H1 (cell line): ENCODE data around the gene MATN1. TPM values are rescaled to one million over a fixed set of nuclear protein-coding genes. Genes with fewer than 3 reads are reported as not detected.

Source experiments
- CTCF ChIA-PET: fragments of 300-600 bp; sonication (Branson Sonifier 250); formaldehyde crosslinking; loops from one replicate; lab custom pipeline; 2021; ENCODE audit not compliant: partially characterized antibody; lab: Charles Lee
- POLR2A ChIA-PET: fragments of 300-600 bp; sonication (Branson Sonifier 250); formaldehyde crosslinking; loops from one replicate; lab custom pipeline; 2021; ENCODE audit warnings: inconsistent platforms; ENCODE audit not compliant: partially characterized antibody; lab: Charles Lee
- DNase-seq, 2 experiments: peaks; one replicate each; pipeline versions ENCODE4 v3.0.0 to v3.0.0-alpha.2; 2010 to 2022; ENCODE audit warnings: low spot score in 2 of 2, low read depth in 1 of 2, mixed read lengths in 1 of 2
- FAIRE-seq: peaks from 2 replicates; lab custom pipeline; 2011; peaks lifted over from hg19 to GRCh38; lab: Jason Lieb, UNC
- H2AFZ ChIP-seq: 2 replicates; pipeline ENCODE4 v1.8.1; 2012; ENCODE audit warnings: low read length, inconsistent platforms
- H2AK5ac ChIP-seq: 2 replicates; pipeline ENCODE4 v1.6.1; 2013; ENCODE audit warnings: low read depth, low read length
- H2BK120ac ChIP-seq: replicated peaks from 2 replicates; pipeline ENCODE3; 2013; ENCODE audit warnings: low read depth, low read length, inconsistent platforms
- H2BK12ac ChIP-seq: 2 replicates; pipeline ENCODE4 v1.6.1; 2013; ENCODE audit warnings: low read depth, low read length
- H2BK15ac ChIP-seq: 2 replicates; pipeline ENCODE4 v1.6.1; 2013; ENCODE audit warnings: low read length
- H2BK20ac ChIP-seq: 2 replicates; pipeline ENCODE4 v1.6.1; 2013; ENCODE audit warnings: low read length
- H2BK5ac ChIP-seq: 2 replicates; pipeline ENCODE4 v1.6.1; 2013; ENCODE audit warnings: low read depth, low read length
- H3K14ac ChIP-seq: 2 replicates; pipeline ENCODE4 v1.6.1; 2013; ENCODE audit warnings: inconsistent platforms; ENCODE audit not compliant: insufficient read length
- H3K18ac ChIP-seq: 2 replicates; pipeline ENCODE4 v1.6.1; 2013; ENCODE audit warnings: low read length; ENCODE audit errors: extremely low read depth
- H3K23ac ChIP-seq: 2 replicates; pipeline ENCODE4 v1.6.1; 2013; ENCODE audit warnings: inconsistent platforms; ENCODE audit not compliant: insufficient read length
- H3K23me2 ChIP-seq: 2 replicates; pipeline ENCODE4 v1.6.1; 2013; ENCODE audit warnings: low read depth, low read length
- H3K27ac ChIP-seq: 2 replicates; pipeline ENCODE4 v1.6.1; 2011; ENCODE audit warnings: low read depth, low read length, inconsistent platforms
- H3K27me3 ChIP-seq, 4 experiments: replicated peaks in 1 of 4; 1 replicate in 1 of 4; 2 replicates in 3 of 4; pipeline versions ENCODE4 v1.6.1 to v1.8.1; 2011 to 2013; ENCODE audit warnings: low read length in 3 of 4, mild to moderate bottlenecking in 3 of 4, inconsistent platforms in 2 of 4, mixed read lengths in 2 of 4, moderate library complexity in 1 of 4; ENCODE audit not compliant: control insufficient read depth in 3 of 4, insufficient read depth in 3 of 4; ENCODE audit errors: extremely low read depth in 1 of 4
- H3K36me3 ChIP-seq, 4 experiments: 2 replicates each; pipeline versions ENCODE4 v1.6.1 to v1.8.1; 2011 to 2013; ENCODE audit warnings: mild to moderate bottlenecking in 4 of 4, low read length in 3 of 4, moderate library complexity in 2 of 4, control low read depth in 1 of 4, inconsistent platforms in 1 of 4; ENCODE audit not compliant: insufficient read depth in 4 of 4, control insufficient read depth in 2 of 4
- H3K4ac ChIP-seq: replicated peaks from 2 replicates; pipeline ENCODE3; 2013; ENCODE audit warnings: low read length, low read depth, mixed read lengths, inconsistent platforms; ENCODE audit not compliant: insufficient read length
- H3K4me1 ChIP-seq, 4 experiments: replicated peaks in 1 of 4; 1 replicate in 1 of 4; 2 replicates in 3 of 4; pipeline versions ENCODE4 v1.6.1 to v1.8.1; 2011 to 2013; ENCODE audit warnings: low read length in 3 of 4, inconsistent platforms in 2 of 4, mixed read lengths in 1 of 4; ENCODE audit not compliant: insufficient read depth in 4 of 4, control insufficient read depth in 3 of 4
- H3K4me2 ChIP-seq, 2 experiments: 2 replicates each; pipeline versions ENCODE4 v1.6.1 to v1.8.1; 2011 to 2013; ENCODE audit warnings: low read depth in 2 of 2, low read length in 2 of 2, control low read depth in 1 of 2, inconsistent platforms in 1 of 2, mild to moderate bottlenecking in 1 of 2; ENCODE audit not compliant: insufficient read depth in 1 of 2
- H3K4me3 ChIP-seq, 4 experiments: fragments of 200-600, 300-600 bp in 1 of 4; sonication (generic), shearing (Covaris generic), sonication (Bioruptor Twin) in 1 of 4; 2 replicates each; pipeline versions ENCODE4 v1.5.1 to v1.8.1; 2011 to 2016; ENCODE audit warnings: low read length in 4 of 4, low read depth in 3 of 4, control low read depth in 2 of 4, inconsistent platforms in 2 of 4, mild to moderate bottlenecking in 2 of 4, mixed read lengths in 1 of 4, moderate library complexity in 1 of 4; ENCODE audit not compliant: insufficient read depth in 2 of 4; ENCODE audit errors: extremely low read depth in 1 of 4
- H3K56ac ChIP-seq: replicated peaks from 2 replicates; pipeline ENCODE3; 2013; ENCODE audit warnings: low read depth, mild to moderate bottlenecking, mixed read lengths, low read length, inconsistent platforms; ENCODE audit not compliant: insufficient read length
- H3K79me1 ChIP-seq: 2 replicates; pipeline ENCODE4 v1.6.1; 2013; ENCODE audit warnings: low read depth, low read length, control low read depth
- H3K79me2 ChIP-seq, 2 experiments: 2 replicates each; pipeline versions ENCODE4 v1.6.1 to v1.8.1; 2012 to 2013; ENCODE audit warnings: low read length in 2 of 2, mild to moderate bottlenecking in 2 of 2, inconsistent platforms in 1 of 2; ENCODE audit not compliant: insufficient read depth in 2 of 2, control insufficient read depth in 1 of 2
- H3K9ac ChIP-seq, 4 experiments: replicated peaks in 1 of 4; 1 replicate in 1 of 4; 2 replicates in 3 of 4; pipeline versions ENCODE4 v1.6.1 to v1.8.1; 2011 to 2013; ENCODE audit warnings: low read depth in 3 of 4, low read length in 3 of 4, control low read depth in 2 of 4, mild to moderate bottlenecking in 2 of 4, moderate library complexity in 2 of 4, inconsistent platforms in 1 of 4; ENCODE audit errors: extremely low read depth in 1 of 4
- H3K9me3 ChIP-seq, 2 experiments: 2 replicates each; pipeline versions ENCODE4 v1.6.1 to v1.8.1; 2012 to 2013; ENCODE audit warnings: mild to moderate bottlenecking in 2 of 2, moderate library complexity in 2 of 2, control low read depth in 1 of 2, inconsistent platforms in 1 of 2, low read depth in 1 of 2, low read length in 1 of 2, mixed read lengths in 1 of 2; ENCODE audit not compliant: insufficient read depth in 2 of 2
- H4K20me1 ChIP-seq, 2 experiments: replicated peaks in 1 of 2; 2 replicates each; pipeline versions ENCODE3 to v1.8.1; 2011 to 2013; ENCODE audit warnings: inconsistent platforms in 2 of 2, low read length in 2 of 2, mild to moderate bottlenecking in 1 of 2; ENCODE audit not compliant: insufficient read depth in 2 of 2, control insufficient read depth in 1 of 2
- H4K5ac ChIP-seq: 2 replicates; pipeline ENCODE4 v1.6.1; 2013; ENCODE audit warnings: low read length, low read depth, mixed read lengths, inconsistent platforms; ENCODE audit not compliant: insufficient read length
- H4K8ac ChIP-seq: 2 replicates; pipeline ENCODE4 v1.8.0; 2013; ENCODE audit warnings: mild to moderate bottlenecking, moderate library complexity, low read length, inconsistent platforms; ENCODE audit not compliant: insufficient read depth; ENCODE audit errors: extremely low read depth
- H4K91ac ChIP-seq: replicated peaks from 2 replicates; pipeline ENCODE3; 2013; ENCODE audit warnings: low read length, mixed read lengths, inconsistent platforms; ENCODE audit not compliant: insufficient read length
- KDM4A ChIP-seq: IDR thresholded peaks from one replicate; pipeline ENCODE4 v1.7.1; 2012; ENCODE audit warnings: low read depth, mild to moderate bottlenecking, moderate library complexity, low read length, inconsistent platforms; ENCODE audit not compliant: severe bottlenecking
- WGBS, 2 experiments: shearing (Covaris generic) in 1 of 2; methylation state at CpG; one replicate each; pipeline versions ENCODE4 v1.1.6 to v1.1.7; 2013 to 2015; ENCODE audit warnings: low lambda C conversion rate in 2 of 2, mixed read lengths in 2 of 2, inconsistent platforms in 1 of 2, low coverage in 1 of 2, missing lambda C conversion rate in 1 of 2; ENCODE audit not compliant: insufficient replicate concordance in 2 of 2, insufficient coverage in 1 of 2, insufficient read length in 1 of 2; ENCODE audit errors: extremely low coverage in 1 of 2, missing lambda C conversion rate in 1 of 2; 5-methylcytosine and 5-hydroxymethylcytosine counted together
- polyA plus RNA-seq, 7 experiments: library from polyadenylated mRNA; depleted of rRNA in 3 of 7; stranded (reverse) in 5 of 7; unstranded in 2 of 7; fragments of >200 nt in 5 of 7; fragments of 200-250 nt in 2 of 7; gene quantifications; 1 replicate in 5 of 7; 2 replicates in 1 of 7; 4 replicates in 1 of 7; pipeline versions ENCODE4 v1.2.1 to v1.2.3, GENCODE V29; 2011 to 2013; ENCODE audit warnings: missing spikeins in 2 of 7, mixed read lengths in 2 of 7
- total RNA-seq: library from RNA; stranded (reverse); fragmentation: NEBNext Ultra II Directional; extraction: Animal tissue kit (Norgen Biotek cat#: 25700); gene quantifications from 2 replicates; pipeline ENCODE4 v1.2.1, GENCODE V29; 2021
- TF ChIP-seq, protein P1 (sequence below), 3 experiments: IDR thresholded peaks; 1 replicate in 2 of 3; 2 replicates in 1 of 3; pipeline versions ENCODE4 v1.5.1 to v1.6.1; 2011; ENCODE audit warnings: low read length in 3 of 3, mild to moderate bottlenecking in 3 of 3, inconsistent platforms in 2 of 3, low read depth in 1 of 3, moderate library complexity in 1 of 3; ENCODE audit not compliant: insufficient read depth in 1 of 3; ENCODE audit errors: control extremely low read depth in 1 of 3

The MATN1 gene
- total and polyA plus RNA-seq, 2 of the 8 experiments (the other 6 are each of a cell fraction or from before 2014, with no cell fraction given): 0.12 to 0.28 TPM

DNA sequence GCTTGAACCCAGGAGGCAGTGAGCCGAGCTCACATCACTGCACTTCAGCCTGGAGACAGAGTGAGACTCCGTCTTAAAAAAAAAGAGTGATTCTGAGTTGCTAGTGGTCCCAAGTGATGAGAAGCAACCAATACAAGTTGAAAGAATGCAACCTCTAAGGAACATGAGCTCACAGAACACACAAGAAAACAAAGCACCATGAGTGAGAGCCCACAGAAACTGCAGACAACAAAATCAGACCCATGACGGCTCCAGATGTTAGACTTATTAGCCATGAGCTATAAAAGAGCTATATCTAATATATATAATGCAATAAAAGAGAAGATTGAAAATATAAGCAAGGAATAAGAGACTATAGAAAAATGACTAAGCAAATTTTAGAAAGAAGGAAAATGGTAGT, 50.0 kb downstream of the MATN1 start:
- Histone ChIP-seq H3K14ac (no peak overlapping the region), H2AK5ac (no peak overlapping the region), H3K4me2 (no peak overlapping the region), H4K5ac (no peak overlapping the region), H3K27ac (no peak overlapping the region), H3K4me1 (no peaks in the 10 kb centered on the region), H4K8ac (no peak overlapping the region), H3K36me3 (no peaks in the 10 kb centered on the region), H2BK15ac (no peak overlapping the region), H4K20me1 (no peaks in the 10 kb centered on the region), H3K9me3 (no peaks in the 10 kb centered on the region), H3K23ac (no peak overlapping the region), H3K4me3 (no peak overlapping the region), H3K56ac (no peak overlapping the region), H3K79me1 (no peaks in the 10 kb centered on the region), H2BK20ac (no peak overlapping the region), H2BK5ac (no peak overlapping the region), H3K23me2 (no peaks in the 10 kb centered on the region), H3K79me2 (no peaks in the 10 kb centered on the region), H2AFZ (no peak overlapping the region), H3K27me3 (no peaks in the 10 kb centered on the region), H2BK120ac (no peak overlapping the region), H3K18ac (no peak overlapping the region), H2BK12ac (no peak overlapping the region), H3K9ac (no peak overlapping the region), H4K91ac (no peak overlapping the region), H3K4ac (no peak overlapping the region)
- ChIA-PET CTCF (interaction anchor here (1.0 to 1.5 kb wide), 2 partner anchors 13 to 57 kb away, joined by 3 read pairs; no protein-coding TSS in a partner anchor), POLR2A (no interaction called here)
- TF ChIP-seq KDM4A: no peak
- TF ChIP-seq, protein P1, sequence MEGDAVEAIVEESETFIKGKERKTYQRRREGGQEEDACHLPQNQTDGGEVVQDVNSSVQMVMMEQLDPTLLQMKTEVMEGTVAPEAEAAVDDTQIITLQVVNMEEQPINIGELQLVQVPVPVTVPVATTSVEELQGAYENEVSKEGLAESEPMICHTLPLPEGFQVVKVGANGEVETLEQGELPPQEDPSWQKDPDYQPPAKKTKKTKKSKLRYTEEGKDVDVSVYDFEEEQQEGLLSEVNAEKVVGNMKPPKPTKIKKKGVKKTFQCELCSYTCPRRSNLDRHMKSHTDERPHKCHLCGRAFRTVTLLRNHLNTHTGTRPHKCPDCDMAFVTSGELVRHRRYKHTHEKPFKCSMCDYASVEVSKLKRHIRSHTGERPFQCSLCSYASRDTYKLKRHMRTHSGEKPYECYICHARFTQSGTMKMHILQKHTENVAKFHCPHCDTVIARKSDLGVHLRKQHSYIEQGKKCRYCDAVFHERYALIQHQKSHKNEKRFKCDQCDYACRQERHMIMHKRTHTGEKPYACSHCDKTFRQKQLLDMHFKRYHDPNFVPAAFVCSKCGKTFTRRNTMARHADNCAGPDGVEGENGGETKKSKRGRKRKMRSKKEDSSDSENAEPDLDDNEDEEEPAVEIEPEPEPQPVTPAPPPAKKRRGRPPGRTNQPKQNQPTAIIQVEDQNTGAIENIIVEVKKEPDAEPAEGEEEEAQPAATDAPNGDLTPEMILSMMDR (IDR thresholded peaks at IDR 0.05; ENCODE audit: control extremely low read depth in 1 of 3, insufficient read depth in 1 of 3, low read depth in 1 of 3, low read length in 3 of 3): no peak
- 76% methylated on average over 3 of the region's 3 CpGs; no CpG with 5 or more reads in 1 of the 2 experiments for WGBS, 2 experiments
- DNase-seq: no peak
- FAIRE-seq: no peak
